Measurements from ENCODE around the gene PEX6.
A peak's percentile ranks its signal among the peaks of the same experiment; 100 is the strongest.

Gene PEX6

DNA sequence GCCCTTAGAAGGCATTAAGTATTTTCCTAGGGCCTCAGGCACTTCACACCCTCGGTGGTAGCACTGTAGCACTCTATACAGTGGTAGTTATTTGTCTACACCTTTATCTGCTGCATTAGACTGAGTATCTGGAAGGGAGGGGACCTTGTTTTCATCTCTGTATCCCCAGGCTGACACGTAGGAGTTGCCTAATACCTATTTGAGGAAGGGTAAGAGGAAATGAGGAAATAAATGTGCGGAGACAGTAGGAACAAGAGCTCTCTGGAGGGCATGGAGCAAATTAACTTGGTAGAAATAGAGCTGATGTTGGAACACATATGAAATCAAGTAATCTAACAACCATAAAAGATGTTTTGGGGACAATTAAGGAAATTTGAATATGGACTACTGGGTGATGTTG, 45.8 kb downstream of the PEX6 start:
- DNase-seq (ENCODE audit: low read depth in 2 of 2): no peak

DNA sequence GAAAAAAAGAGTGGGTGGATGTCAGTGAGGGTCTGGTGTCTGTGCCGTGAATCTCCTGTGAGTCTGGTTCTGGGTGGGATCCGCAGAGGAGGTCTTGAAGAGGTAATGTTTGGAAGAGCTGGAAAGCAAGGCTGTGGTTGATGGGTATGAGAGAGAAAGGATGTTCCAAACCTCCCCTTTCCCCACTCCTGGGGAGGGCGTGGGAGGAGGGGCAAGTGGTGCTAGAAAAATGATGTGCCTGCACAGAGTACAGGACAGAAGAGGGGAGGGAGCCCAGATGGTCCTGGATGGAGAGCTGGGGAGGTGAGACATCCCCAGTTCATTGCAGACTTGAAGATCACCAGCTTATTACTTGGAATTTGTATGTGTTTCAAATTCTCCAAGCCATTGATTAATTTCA, 46.6 kb downstream of the PEX6 start:
- DNase-seq (ENCODE audit: low read depth in 2 of 2): no peak

DNA sequence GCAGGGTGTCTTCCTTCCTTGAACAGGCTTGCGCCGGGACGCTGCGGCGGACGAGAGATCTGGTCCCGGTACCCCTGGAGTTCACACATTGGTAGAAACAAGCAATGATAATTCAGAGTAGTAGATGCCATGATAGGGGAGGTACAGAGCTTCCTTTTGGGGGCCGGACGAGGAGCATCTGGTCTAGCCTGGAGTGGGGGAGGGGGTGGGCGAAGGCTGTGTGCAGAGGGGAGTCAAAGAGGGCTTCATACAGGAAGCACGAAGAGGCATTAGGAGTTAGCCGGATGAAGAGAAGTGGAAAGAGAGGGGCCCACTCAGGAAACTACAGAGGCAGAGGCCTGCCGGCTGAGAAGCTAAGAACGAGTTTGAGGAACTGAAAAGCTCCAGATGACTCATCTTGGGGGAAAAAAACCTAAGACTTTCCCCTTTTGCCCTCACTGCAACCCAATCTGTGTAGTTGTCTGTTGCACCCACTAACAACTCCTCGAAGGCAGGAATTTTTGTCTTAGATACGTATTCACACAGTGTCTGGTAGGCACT, 49.1 kb downstream of the PEX6 start:
- peak; percentile 19 to 23 for DNase-seq (ENCODE audit: low read depth in 2 of 2)

DNA sequence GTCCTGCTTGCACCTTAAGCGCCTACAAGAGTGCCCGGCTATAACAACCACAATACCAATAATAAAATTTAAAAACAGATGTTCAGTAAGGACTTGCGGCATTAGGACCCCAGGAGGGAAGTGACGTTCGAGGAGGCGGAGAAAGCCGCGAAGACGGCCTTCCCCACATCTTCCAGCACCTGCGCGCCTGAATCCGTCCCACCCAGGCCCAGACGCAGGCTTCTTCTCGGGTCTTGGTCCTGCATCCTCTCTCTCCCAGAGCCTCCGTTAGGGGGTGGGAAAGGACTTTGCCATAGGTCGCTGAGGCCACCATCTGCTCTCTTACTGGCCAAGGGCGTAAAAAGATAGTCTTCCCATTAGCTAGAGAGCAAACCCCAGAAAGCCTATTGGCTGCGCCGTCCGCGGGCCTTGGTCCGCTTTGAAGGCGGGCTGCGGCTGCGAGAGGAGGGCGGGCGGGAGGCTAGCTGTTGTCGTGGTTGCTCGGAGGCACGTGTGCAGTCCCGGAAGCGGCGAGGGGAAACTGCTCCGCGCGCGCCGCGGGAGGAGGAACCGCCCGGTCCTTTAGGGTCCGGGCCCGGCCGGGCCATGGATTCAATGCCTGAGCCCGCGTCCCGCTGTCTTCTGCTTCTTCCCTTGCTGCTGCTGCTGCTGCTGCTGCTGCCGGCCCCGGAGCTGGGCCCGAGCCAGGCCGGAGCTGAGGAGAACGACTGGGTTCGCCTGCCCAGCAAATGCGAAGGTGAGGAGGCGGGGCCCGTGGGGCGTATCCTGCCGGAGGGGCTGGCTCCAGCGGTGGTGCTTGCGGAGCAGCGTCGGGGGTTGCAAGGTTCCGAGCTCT, 49.8 kb downstream of the PEX6 start, which contains the start of gene CNPY3:
Gene CNPY3 (plus strand): TSS at position 495 of the 835 bp plus-strand sequence. CDS start 91 bp downstream, at position 586.
- DNase-seq (ENCODE audit: low read depth in 2 of 2): peak; percentile 84 to 87

DNA sequence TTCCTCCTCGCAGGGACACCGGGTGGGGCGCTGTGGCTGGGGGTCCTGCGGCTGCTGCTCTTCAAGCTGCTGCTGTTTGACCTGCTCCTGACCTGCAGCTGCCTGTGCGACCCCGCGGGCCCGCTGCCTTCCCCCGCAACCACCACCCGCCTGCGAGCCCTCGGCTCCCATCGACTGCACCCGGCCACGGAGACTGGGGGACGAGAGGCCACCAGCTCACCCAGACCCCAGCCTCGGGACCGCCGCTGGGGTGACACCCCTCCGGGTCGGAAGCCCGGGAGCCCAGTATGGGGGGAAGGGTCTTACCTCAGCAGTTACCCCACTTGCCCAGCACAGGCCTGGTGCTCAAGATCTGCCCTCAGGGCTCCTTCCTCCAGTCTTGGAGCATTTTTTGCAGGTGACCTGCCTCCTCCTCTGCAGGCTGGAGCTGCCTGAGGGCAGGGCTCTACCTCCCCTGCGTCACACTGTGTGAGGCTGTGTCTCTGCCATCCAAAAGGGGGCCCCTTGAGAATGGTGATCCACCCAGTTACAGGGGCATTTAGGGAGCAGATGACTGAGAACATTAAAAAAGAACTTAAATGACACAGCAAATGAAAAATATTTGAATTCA, 53.6 kb downstream of the PEX6 start:
- DNase-seq (ENCODE audit: low read depth in 2 of 2): no peak

DNA sequence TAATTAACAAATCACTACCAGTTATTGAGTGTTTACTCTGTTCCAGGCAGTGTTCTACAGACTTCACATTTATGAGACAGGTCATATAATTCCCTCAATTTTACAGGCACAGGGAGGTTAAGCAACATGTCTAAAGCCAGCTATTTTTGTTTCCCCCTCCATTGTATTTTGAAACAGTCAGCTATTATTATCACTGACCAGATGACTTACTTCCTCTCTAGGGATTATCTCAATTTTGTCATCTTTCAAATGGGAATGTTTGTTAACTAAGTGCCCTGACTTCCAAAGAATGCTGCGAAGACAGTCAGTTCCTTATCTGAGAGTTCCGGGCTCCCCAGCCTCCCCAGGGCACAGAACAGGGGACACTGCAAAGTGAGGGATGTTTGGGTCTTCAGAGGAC, 55.3 kb downstream of the PEX6 start:
- no peak for DNase-seq (ENCODE audit: low read depth in 2 of 2)

DNA sequence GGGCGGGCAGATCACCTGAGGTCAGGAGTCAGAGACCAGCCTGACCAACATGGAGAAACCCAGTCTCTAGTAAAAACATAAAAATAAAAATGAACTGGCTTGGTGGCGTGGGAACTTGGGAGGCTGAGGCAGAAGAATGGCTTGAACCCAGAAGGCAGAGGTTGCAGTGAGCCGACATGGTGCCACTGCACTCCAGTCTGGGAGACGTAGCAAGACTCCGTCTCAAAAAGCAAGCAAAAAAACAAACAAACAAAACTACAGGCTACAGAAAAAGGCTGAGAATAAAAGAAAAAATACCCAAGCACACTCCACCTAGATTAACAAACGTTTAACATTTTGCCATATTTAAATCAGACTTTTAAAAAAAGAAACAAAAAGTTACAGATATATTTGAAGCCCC, 57.2 kb downstream of the PEX6 start:
- no peak for DNase-seq (ENCODE audit: low read depth in 2 of 2)

DNA sequence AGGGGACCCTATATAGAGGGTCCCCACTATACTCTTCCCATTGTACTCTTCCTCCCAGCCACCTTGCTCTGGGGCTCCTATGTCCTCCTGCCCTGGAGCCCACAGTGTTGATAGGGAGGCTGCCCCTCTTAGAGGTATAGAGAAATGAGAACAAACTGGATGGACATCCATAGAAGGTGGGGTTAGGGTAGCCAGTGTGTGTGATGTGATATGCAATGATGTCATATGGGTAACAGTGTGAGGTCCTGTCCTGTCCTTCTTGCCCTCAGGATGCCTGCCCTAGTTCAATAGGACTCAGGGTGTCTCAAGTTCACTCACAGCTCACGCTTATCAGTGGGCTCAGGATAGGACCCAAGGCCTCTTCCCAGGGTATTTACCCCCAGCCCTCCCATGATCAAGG, 62.7 kb downstream of the PEX6 start:
- no peak for DNase-seq (ENCODE audit: low read depth in 2 of 2)

DNA sequence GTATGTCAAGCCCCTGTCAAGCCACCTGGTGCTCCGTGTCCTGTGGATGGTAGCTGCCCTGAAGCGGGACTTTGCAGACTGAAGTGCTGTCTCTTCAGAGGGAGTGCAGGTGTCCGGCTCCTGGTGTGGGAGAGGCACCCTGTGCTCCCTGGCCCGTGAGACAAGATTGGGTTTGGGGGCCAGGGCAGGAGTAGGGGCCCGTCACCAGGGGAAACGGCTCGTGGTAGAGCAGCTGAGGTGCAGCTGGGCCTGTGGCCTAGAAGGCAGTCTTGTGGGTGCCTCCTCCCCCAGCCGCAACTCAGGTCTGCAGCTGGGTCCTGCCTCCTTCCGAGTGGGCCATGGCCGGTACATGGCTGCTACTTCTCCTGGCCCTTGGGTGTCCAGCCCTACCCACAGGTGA, 63.2 kb downstream of the PEX6 start, which contains the start of gene PTCRA:
Gene PTCRA (plus strand): TSS at position 322 of the 400 bp plus-strand sequence. CDS start 17 bp downstream, at position 339.
- no peak for DNase-seq (ENCODE audit: low read depth in 2 of 2)

DNA sequence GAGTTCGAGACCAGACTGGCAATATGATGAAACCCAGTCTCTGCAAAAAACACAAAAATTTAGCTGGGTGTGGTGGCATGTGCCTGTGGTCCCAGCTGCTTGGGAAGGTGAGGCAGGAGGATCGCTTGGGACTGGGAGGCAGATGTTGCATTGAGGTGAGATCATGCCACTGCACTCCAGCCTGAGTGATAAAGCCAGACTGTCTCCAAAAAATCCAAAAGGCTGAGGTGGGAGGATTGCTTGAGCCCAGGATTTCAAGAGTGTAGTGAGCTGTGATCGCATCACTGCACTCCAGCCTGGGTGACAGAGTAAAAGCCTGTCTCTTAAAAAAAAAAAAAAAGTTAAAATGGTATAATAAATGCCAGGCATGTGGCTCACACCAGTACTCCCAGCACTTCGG, 64.4 kb downstream of the PEX6 start:
- no peak for DNase-seq (ENCODE audit: low read depth in 2 of 2)

Data from stimulated activated CD8-positive, alpha-beta memory T cell treated with anti-CD3 and anti-CD28 coated beads, Interleukin-7, amount 100 ng/mL, for 1 hour (primary cell).